HepG2 (cell line): Measurements from ENCODE around the gene ENTREP3. TPM values are rescaled to one million over a fixed set of nuclear protein-coding genes. Genes with fewer than 3 reads are reported as not detected.
A peak's percentile ranks its signal among the peaks of the same experiment; 100 is the strongest.

ENCODE experiments used
- ASH2L ChIP-seq: fragments of 300-600, 200-600 bp; sonication (generic); IDR thresholded peaks from 2 replicates; pipeline ENCODE4 v1.7.0; 2017; ENCODE audit warnings: low read depth, mild to moderate bottlenecking, moderate library complexity, mixed read lengths, low read length; ENCODE audit not compliant: insufficient read length
- CENPT ChIP-seq: sonication (generic); formaldehyde crosslinking; IDR thresholded peaks from 2 replicates; pipeline ENCODE4 v1.8.0; 2022; ENCODE audit warnings: low read depth, mild to moderate bottlenecking, moderate library complexity, missing genetic modification reagents
- DPF2 ChIP-seq: sonication (generic); formaldehyde crosslinking; IDR thresholded peaks from 2 replicates; pipeline ENCODE4 v1.4.0; 2020; ENCODE audit warnings: mild to moderate bottlenecking, low read depth, missing genetic modification reagents, borderline replicate concordance
- HDAC6 ChIP-seq: fragments of 200-600 bp; sonication (generic); IDR thresholded peaks from 2 replicates; pipeline ENCODE4 v1.7.0; 2017; ENCODE audit warnings: mild to moderate bottlenecking, antibody characterized with exemption, low read length, low read depth
- HNRNPL ChIP-seq: fragments of 200-400 bp; formaldehyde crosslinking; IDR thresholded peaks from 2 replicates; pipeline ENCODE4 v1.6.1; 2017; ENCODE audit warnings: mild to moderate bottlenecking, low read depth, low read length
- IRF2 ChIP-seq: IDR thresholded peaks from 2 replicates; pipeline ENCODE4 v1.6.1; 2018; ENCODE audit warnings: missing genetic modification reagents, missing compliant biosample characterization
- IRX3 ChIP-seq: sonication (generic); formaldehyde crosslinking; IDR thresholded peaks from 2 replicates; pipeline ENCODE4 v1.8.1; 2023; ENCODE audit warnings: mild to moderate bottlenecking, low read depth, missing genetic modification reagents, borderline replicate concordance
- KLF13 ChIP-seq: sonication (generic); formaldehyde crosslinking; IDR thresholded peaks from 2 replicates; pipeline ENCODE4 v1.4.0; 2020; ENCODE audit warnings: mild to moderate bottlenecking, missing genetic modification reagents
- RBM22 ChIP-seq: fragments of 200-400 bp; formaldehyde crosslinking; optimal IDR thresholded peaks from 2 replicates; pipeline ENCODE3; 2017; ENCODE audit warnings: mild to moderate bottlenecking, low read length, moderate library complexity
- SAFB2 ChIP-seq: sonication (generic); formaldehyde crosslinking; IDR thresholded peaks from 2 replicates; pipeline ENCODE4 v1.5.1; 2020; ENCODE audit warnings: missing genetic modification reagents, low read depth, mild to moderate bottlenecking, borderline replicate concordance
- SP1 ChIP-seq, 2 experiments: fragments of 450-650 bp in 1 of 2; sonication (generic) in 1 of 2; formaldehyde crosslinking in 1 of 2; IDR thresholded peaks; 2 replicates each; pipeline versions ENCODE4 v1.4.0 to v1.6.1; 2016 to 2020; ENCODE audit warnings: missing genetic modification reagents in 1 of 2
- STAT5B ChIP-seq: sonication (generic); formaldehyde crosslinking; IDR thresholded peaks from 2 replicates; pipeline ENCODE4 v1.4.0; 2020; ENCODE audit warnings: missing genetic modification reagents
- TBX3 ChIP-seq: fragments of 450-650 bp; IDR thresholded peaks from 2 replicates; pipeline ENCODE4 v1.6.1; 2017; ENCODE audit warnings: antibody characterized with exemption, mild to moderate bottlenecking, inconsistent platforms, borderline replicate concordance
- U2AF1 ChIP-seq: fragments of 200-400 bp; formaldehyde crosslinking; optimal IDR thresholded peaks from 2 replicates; pipeline ENCODE3; 2017; ENCODE audit warnings: mild to moderate bottlenecking, low read depth, low read length
- ZBTB7B ChIP-seq: sonication (generic); formaldehyde crosslinking; IDR thresholded peaks from 2 replicates; pipeline ENCODE4 v1.4.0; 2020; ENCODE audit warnings: missing genetic modification reagents
- ZFP37 ChIP-seq: sonication (generic); formaldehyde crosslinking; IDR thresholded peaks from 2 replicates; pipeline ENCODE4 v1.4.0; 2020; ENCODE audit warnings: missing genetic modification reagents, borderline replicate concordance
- ZKSCAN8 ChIP-seq: IDR thresholded peaks from 2 replicates; pipeline ENCODE4 v1.6.1; 2016; ENCODE audit warnings: borderline replicate concordance, missing genetic modification reagents, missing compliant biosample characterization
- ZNF34 ChIP-seq: sonication (generic); formaldehyde crosslinking; IDR thresholded peaks from 2 replicates; pipeline ENCODE4 v1.4.0; 2020; ENCODE audit warnings: mild to moderate bottlenecking, missing genetic modification reagents, borderline replicate concordance
- ZNF552 ChIP-seq: sonication (generic); formaldehyde crosslinking; IDR thresholded peaks from 2 replicates; pipeline ENCODE4 v1.9.0; 2022; ENCODE audit warnings: missing genetic modification reagents, mild to moderate bottlenecking, borderline replicate concordance
- ZNF720 ChIP-seq: sonication (generic); formaldehyde crosslinking; IDR thresholded peaks from 2 replicates; pipeline ENCODE4 v1.4.0; 2020; ENCODE audit warnings: missing genetic modification reagents
- polyA plus RNA-seq, 8 experiments: library from polyadenylated mRNA; depleted of rRNA in 3 of 8; stranded (reverse) in 7 of 8; unstranded in 1 of 8; fragments of >200 nt; fragmentation: Illumina TruSeq in 4 of 8; extraction: Trizol in 4 of 8; gene quantifications; 2 replicates each; pipeline versions ENCODE4 v1.2.1 to v1.2.3, GENCODE V29; 2011 to 2016; ENCODE audit warnings: low read depth in 4 of 8, missing spikeins in 1 of 8, mixed read lengths in 1 of 8; ENCODE audit not compliant: insufficient read depth in 1 of 8
- total RNA-seq, 5 experiments: library from RNA; depleted of rRNA; stranded (reverse); fragments of >200 nt; fragmentation: Illumina TruSeq; extraction: Trizol; gene quantifications; 2 replicates each; pipeline ENCODE4 v1.2.3, GENCODE V29; 2016; ENCODE audit warnings: low read depth in 1 of 5
- TF ChIP-seq, protein P1 (sequence below): sonication (generic); formaldehyde crosslinking; IDR thresholded peaks from 2 replicates; pipeline ENCODE4 v1.5.0; 2020; ENCODE audit warnings: mild to moderate bottlenecking, low read depth, missing genetic modification reagents, borderline replicate concordance
- TF ChIP-seq, protein P2 (sequence below): sonication (generic); formaldehyde crosslinking; IDR thresholded peaks from 2 replicates; pipeline ENCODE4 v1.5.0; 2020; ENCODE audit warnings: mild to moderate bottlenecking, missing genetic modification reagents
- TF ChIP-seq, protein P3 (sequence below): conservative IDR thresholded peaks from 2 replicates; pipeline ENCODE4 v1.6.1; 2018; ENCODE audit warnings: missing genetic modification reagents
- TF ChIP-seq, protein P4 (sequence below): sonication (generic); formaldehyde crosslinking; IDR thresholded peaks from 2 replicates; pipeline ENCODE4 v1.4.0; 2020; ENCODE audit warnings: mild to moderate bottlenecking, missing genetic modification reagents

ENTREP3 gene
- total and polyA plus RNA-seq, 2 of the 13 experiments (the other 11 are each of a cell fraction or from before 2014, with no cell fraction given) = 4.1 to 9.9 TPM

DNA sequence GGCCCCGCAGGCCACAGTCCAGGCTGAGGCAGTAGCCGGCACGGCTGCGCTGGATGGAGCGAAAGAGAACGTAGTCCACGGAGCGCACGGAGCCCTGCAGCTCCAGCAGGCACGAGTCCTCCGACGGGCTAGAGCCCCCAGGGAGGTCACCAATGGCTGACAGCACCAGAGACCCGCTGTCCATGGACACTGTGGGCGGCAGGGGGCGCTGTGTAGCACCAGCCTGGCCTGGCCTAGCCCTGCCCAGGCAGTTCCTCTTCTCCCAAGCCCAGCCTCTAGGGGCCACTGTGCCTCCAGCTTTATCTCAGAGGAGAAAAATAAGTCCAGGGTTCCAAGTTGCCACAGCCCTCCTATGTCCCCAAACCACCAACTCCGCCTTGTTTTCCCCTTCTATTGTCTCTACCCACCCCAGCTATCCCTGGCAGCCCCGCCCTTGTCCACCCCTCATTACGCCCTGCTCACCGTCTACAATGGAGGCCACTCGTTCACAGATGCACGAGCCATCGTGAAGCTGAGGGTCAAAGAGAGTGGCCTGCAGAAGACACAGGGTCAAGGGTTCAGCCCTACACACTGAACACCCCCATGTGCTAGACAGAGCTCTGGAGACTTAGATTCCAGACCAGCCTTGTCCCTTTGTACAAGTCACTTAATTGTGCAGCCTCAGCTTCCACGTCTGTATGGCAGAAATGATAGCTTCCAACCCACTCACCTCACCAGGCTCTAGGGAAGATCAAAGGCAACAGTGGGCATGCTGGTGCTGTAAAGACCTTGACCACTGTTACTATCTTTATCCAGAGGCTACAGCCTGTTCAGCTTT, 4.4 kb downstream of the ENTREP3 start (continued):
- TF ChIP-seq, protein P1, sequence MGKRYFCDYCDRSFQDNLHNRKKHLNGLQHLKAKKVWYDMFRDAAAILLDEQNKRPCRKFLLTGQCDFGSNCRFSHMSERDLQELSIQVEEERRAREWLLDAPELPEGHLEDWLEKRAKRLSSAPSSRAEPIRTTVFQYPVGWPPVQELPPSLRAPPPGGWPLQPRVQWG (CRISPR knock-in tag) = no peak
- no peak for TF ChIP-seq HDAC6
- TF ChIP-seq ZFP37 (CRISPR knock-in tag) = no peak
- TF ChIP-seq CENPT = no peak; the same call in 1 of the 2 replicates
- no peak for TF ChIP-seq ASH2L
- no peak for TF ChIP-seq ZNF34 (CRISPR knock-in tag)
- TF ChIP-seq DPF2 (CRISPR knock-in tag) = no peak
- TF ChIP-seq IRX3 (CRISPR knock-in tag) = no peak
- no peak for TF ChIP-seq KLF13 (CRISPR knock-in tag)
- TF ChIP-seq, protein P2, sequence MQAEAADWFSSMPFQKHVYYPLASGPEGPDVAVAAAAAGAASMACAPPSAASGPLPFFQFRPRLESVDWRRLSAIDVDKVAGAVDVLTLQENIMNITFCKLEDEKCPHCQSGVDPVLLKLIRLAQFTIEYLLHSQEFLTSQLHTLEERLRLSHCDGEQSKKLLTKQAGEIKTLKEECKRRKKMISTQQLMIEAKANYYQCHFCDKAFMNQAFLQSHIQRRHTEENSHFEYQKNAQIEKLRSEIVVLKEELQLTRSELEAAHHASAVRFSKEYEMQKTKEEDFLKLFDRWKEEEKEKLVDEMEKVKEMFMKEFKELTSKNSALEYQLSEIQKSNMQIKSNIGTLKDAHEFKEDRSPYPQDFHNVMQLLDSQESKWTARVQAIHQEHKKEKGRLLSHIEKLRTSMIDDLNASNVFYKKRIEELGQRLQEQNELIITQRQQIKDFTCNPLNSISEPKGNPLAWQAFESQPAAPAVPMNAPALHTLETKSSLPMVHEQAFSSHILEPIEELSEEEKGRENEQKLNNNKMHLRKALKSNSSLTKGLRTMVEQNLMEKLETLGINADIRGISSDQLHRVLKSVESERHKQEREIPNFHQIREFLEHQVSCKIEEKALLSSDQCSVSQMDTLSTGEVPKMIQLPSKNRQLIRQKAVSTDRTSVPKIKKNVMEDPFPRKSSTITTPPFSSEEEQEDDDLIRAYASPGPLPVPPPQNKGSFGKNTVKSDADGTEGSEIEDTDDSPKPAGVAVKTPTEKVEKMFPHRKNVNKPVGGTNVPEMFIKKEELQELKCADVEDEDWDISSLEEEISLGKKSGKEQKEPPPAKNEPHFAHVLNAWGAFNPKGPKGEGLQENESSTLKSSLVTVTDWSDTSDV (CRISPR knock-in tag) = no peak
- TF ChIP-seq ZKSCAN8 (CRISPR knock-in tag) = no peak
- TF ChIP-seq, protein P3, sequence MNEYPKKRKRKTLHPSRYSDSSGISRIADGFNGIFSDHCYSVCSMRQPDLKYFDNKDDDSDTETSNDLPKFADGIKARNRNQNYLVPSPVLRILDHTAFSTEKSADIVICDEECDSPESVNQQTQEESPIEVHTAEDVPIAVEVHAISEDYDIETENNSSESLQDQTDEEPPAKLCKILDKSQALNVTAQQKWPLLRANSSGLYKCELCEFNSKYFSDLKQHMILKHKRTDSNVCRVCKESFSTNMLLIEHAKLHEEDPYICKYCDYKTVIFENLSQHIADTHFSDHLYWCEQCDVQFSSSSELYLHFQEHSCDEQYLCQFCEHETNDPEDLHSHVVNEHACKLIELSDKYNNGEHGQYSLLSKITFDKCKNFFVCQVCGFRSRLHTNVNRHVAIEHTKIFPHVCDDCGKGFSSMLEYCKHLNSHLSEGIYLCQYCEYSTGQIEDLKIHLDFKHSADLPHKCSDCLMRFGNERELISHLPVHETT (CRISPR knock-in tag) = no peak
- TF ChIP-seq STAT5B (CRISPR knock-in tag) = no peak
- TF ChIP-seq SP1 (IDR thresholded peaks at IDR 0.05) = no peak
- TF ChIP-seq SP1 (CRISPR knock-in tag; IDR thresholded peaks at IDR 0.05) = no peak; the same call in 1 of the 2 replicates
- no peak; the same call in 1 of the 2 replicates for TF ChIP-seq SAFB2
- peak; percentile 70; the same call in 1 of the 2 replicates for TF ChIP-seq IRF2 (CRISPR knock-in tag)
- TF ChIP-seq RBM22 = no peak
- no peak for TF ChIP-seq U2AF1
- TF ChIP-seq ZBTB7B (CRISPR knock-in tag) = peak; percentile 66
- TF ChIP-seq ZNF552 = no peak
- no peak for TF ChIP-seq ZNF720 (CRISPR knock-in tag)
- TF ChIP-seq, protein P4, sequence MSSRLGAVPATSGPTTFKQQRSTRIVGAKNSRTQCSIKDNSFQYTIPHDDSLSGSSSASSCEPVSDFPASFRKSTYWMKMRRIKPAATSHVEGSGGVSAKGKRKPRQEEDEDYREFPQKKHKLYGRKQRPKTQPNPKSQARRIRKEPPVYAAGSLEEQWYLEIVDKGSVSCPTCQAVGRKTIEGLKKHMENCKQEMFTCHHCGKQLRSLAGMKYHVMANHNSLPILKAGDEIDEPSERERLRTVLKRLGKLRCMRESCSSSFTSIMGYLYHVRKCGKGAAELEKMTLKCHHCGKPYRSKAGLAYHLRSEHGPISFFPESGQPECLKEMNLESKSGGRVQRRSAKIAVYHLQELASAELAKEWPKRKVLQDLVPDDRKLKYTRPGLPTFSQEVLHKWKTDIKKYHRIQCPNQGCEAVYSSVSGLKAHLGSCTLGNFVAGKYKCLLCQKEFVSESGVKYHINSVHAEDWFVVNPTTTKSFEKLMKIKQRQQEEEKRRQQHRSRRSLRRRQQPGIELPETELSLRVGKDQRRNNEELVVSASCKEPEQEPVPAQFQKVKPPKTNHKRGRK (CRISPR knock-in tag) = no peak
- 0 out of 2 replicates have a peak, but pooled peaks have one; percentile 64 for TF ChIP-seq HNRNPL
- no peak for TF ChIP-seq TBX3
